Stimulated activated CD4-positive, alpha-beta T cell treated with anti-CD3 and anti-CD28 coated beads, Interleukin-15, amount 100 ng/mL, for 48 hours (primary cell): Measurements from ENCODE around the gene PDXK.

Experiments
- DNase-seq, 2 donors: peaks; one replicate each; pipeline ENCODE4 v3.0.0-alpha.2; 2020; ENCODE audit warnings: low read depth in 2 of 2

The PDXK gene

DNA sequence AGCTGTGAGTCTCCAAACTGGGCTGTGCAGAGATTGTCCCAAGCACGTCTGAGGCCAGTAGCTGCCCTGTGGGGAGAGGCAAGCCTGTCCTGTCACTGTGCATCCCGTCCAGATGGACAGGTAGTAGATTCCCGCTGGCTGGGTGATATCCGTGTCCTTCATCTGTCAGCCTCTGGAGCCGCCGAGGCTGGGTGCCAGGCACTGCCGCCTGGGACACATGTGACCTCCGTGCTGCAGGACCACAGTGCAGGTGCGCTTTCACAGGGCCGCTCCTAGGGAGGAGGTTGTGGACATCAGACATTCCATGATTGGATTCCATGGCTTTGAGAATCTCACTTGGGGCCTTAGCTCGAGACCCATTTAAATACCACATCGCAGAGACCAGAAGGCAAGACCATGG is 4.7 kb downstream of the PDXK start:
- no peak for DNase-seq

DNA sequence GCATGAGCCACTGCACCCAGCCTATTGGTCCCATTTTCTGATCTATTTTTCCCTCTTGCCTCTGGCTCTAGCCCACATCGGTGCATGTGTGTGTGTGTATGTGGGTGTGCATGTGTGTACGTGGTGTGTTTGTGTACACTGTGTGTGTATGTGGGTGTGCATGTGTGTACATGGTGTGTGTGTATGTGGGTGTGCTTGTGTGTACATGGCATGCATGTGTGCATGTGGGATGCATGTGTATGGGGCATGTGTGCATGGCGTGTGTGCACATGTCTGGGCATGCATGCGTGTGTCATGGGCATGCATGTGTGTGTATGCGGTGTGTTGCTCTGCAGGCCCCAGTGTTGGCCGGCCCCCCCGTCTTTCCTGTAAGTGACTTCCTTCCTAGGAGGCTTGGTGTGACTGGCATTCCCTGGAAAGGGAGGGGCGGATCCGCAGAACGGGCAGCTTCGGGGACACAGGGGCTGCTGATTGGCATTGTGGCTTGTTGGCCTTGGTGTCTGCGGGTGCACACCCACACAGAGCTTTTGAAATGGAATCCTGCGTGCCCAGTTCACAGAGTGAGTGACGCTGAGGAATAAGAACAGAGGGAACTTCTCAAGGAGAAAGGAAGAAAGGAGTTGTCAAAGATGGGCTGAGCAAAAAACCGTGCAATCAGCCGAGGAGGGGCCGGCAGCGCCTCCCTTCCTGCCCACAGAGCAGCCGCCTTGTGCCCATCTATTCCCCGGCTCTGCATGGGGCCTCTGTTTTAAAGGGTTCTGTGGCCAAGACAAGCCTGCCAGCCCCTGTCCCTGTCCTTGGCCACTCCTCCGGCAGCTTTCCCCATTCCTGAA is 8.0 kb downstream of the PDXK start:
- DNase-seq: no peak

DNA sequence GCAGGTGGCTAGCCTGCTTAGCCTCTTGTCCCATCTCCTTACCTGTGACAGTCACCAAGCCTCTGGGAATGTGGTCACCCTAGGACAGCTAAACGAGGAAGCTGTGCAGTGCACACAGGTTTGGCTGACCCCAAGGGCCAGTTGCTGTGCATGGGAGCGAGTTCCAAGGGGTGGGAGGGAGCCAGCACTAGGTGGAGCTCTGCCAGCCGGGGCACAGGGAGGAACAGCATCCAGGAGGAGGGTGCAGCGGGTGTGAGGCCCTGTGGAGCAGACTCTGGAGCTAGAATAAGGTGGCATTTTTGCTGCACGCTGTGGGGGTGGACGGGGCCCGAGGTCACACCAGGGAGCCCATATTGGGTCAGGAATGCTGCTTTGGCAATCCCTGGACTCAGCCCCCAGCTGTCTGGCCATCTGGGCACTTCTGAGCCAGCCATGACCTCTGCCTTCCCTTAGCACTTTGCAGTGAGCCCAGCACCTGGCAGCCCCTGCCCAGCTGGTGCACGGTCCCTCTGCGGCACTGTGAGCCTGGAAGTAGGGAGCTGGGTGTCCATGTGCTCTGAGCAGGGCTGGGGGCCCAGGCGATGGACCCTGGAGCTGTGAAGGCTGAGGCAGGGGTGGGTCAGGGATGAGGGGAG is 8.7 kb downstream of the PDXK start:
- DNase-seq: no peak

DNA sequence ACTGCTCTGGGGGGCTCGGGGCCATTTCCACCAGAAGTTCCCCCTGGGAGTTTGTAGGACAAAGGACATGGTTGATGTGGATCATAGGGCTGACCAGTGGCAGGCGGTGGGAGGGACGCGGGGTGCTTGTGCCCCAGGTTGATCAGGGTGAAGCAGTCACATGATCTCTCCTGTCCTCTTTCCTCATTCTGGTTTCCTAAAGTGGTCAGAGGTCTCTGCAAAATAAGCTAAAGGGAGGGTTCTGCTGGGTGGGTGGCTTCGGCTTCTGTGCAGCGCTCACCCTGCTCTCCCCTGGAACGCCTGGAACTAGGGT is 9.2 kb downstream of the PDXK start:
- DNase-seq: no peak

DNA sequence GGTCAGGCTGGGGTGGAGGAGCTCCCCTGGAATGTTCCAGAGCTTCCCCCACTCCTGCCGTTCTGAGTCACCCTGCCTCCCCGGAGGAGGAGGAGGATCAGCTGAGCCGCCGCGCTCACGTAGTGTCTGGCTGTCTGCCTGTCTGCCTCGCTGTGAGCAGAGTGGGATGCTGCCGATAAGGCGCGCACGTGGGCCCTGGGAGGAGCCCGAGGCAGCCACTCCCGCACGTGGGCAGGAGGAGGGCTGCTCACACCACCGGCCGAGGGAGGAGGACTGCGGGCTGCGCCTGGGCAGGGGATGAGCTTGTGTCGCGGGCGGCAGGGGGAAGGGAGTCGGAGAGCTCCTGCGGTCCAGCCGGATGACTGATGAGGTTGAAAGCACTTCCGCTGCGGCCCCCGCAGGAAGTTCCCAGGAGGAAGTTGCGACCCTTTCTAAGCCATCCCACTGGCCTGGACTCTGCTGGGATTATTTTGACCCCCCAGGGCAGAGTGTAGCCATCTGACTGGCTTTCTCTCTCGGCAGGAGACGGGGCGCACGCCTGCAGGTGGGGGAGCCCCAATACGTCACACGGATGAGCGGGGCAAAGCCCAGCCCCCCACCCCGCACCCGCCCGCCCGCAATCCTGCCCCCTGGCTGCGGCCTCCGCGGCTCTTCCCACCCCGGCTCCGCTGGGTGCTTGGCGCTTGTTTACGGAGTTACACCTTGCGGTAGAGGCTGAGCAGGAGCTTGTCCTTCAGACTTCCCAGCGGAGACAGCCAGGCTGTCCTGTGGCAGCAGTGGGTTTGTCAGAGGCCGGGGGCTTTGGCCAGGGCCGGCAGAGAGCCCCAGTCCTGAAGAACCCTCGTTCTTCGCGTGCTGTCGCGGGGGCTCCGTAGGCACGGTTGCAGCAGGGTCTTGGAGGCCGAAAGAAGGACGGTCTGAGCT is 9.8 kb downstream of the PDXK start:
- DNase-seq: peak; percentile 75

DNA sequence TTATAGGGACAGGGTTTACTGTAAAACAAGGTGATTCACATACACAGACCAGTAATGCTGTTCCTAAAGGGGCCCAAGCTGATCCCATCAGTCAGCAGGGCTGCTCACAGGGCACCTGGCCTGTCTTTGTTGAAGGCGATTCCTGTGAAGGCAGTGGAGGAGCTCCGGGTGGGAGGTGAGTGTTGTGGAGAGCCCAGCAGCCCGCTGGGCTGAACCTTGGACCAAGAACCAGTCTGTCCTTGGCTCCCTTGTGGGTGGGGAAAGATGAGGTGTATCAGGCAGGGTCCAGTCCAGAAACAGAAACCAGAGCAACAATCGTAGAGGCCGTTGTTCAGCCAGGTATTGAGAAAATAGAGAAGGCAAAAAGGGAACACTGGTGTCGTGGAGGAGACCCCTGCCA is 12.5 kb downstream of the PDXK start:
- DNase-seq: no peak

DNA sequence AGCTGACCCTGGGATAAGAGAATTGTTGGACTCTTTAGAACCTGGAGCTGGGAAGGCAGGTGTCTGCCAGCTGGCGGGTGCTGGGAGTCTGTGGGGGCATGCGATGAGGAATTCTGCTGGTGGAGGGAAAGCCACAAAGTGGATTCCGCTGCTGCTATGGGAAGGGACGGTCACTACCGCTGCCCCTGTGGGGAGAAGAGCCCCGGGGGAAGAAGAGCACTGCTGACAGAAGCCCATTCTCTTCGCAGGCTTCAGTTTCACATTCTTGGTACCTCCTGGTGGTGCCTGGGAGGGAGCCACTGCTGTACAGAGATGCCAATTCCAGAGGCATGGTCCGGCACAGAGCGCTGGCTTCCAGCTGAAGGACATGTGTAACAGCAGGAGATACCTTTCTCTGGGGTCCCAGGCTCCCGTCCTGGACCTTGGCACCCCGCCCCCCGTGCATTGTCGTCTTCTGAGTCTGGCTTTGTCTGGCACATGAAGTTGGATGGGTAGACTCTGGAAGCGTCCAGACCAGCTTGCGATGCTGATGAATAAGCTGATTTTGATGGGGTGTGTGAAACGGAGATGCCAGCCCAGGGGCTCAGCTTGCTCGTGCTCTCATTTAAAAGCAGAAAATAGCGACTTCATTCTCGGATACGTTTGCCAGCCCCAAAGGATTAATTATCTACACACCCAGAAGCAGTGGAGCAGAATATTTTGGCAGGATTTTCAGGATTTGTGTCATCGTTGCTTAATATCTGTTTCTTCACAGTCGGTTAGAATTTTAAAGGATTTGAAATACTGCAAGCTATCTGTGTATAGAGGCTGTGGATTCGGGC is 13.2 kb downstream of the PDXK start:
- DNase-seq: no peak

DNA sequence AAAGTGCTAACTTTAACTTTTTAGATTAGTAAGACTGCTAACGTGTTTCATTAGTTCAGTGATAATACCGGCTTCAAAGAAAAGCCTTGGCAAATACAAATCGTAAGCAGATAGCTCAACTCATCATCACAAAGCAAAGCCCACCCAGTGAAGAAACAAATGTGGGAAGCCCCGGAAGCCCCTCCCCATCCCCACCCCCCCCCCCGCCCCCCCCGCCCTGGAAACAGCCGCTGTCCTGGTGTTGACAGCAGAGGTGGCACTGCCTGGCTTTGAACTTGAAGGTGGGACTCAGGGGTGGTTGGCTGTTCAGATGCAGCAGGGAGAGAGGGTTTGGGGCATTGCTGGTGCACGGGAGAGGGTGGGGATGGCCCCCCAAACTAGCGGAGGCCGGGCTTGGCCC is 14.1 kb downstream of the PDXK start:
- no peak for DNase-seq

DNA sequence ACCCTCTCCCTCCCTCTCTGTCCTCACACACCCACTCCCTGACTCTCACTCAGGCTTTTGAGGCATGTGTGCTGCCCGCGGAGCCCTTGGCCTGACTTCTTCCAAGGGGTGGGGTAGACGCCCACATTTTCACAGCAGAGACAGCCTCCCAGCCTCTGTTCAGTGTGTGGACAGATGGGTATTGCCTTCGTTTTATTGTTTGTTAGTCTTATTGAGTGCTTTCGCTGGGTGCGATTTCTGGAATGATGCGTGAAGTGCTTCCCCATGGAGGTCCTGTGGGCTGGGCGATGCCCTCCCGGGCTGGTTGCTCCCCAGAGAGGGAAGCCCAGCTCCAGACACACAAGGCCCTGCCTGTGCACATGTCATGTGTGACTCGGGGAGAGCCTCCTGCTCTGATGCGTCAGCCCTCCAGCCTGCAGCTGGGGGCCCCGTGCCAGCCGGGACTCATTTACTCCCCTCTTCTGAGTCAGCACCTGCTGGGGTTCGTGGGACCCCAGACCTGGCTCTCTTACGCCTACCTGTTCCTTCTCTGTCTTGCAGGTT is 14.7 kb downstream of the PDXK start:
- peak in 1 of 2 donors; percentile 38 for DNase-seq

DNA sequence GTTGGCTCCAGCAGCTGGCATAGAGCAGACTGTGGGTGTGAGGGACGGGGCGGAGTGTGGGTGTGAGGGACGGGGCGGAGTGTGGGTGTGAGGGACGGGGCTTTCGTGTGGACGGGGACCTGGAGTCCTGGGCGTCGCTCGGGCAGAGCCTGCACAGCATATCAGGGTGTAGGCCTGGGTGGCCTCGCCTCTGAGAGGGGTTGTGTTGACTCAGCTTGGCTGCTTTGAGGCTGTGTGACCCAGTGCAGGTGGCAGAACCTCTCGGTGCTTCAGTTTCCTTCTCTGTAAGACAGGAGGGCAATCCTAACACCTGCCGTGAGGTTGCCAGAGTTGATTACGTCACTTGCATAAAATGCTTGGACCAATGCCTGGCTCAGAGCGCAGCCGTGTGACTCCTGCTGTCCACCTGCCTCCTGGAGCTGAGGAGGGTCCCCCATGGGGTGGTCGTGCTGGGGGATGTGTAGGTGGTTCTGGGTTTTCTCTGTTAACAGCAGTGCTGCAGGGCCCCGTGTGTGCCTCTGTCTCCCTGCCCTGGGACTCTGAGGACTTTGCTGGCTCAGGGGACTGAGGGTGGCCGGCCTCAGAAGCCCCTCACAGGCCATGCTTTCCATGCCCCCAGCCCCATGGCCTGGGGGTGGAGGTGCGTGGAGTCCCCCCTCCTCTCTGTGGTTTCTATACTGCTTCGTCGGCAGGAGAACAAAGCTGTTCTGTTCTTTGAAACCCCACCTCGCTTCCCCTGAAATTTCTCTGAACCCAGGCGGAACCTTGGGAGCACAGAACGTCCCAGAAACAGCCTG is 15.4 kb downstream of the PDXK start:
- peak in 1 of 2 donors; percentile 22 for DNase-seq

DNA sequence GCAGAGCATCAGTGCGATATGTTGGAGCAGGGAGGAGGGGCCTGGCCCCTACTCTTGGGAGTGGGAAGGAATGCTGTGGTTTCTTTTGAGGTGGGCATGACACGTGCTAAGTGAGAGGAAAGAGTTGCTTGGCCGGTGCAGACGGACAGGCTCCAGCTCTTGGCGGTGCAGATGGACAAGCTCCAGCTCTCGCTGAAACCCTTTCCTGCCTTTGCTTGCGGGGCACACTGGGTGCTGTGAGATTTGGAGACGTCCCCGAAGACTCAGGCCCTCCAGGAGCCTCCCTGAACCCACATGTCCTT is 15.9 kb downstream of the PDXK start:
- no peak for DNase-seq

DNA sequence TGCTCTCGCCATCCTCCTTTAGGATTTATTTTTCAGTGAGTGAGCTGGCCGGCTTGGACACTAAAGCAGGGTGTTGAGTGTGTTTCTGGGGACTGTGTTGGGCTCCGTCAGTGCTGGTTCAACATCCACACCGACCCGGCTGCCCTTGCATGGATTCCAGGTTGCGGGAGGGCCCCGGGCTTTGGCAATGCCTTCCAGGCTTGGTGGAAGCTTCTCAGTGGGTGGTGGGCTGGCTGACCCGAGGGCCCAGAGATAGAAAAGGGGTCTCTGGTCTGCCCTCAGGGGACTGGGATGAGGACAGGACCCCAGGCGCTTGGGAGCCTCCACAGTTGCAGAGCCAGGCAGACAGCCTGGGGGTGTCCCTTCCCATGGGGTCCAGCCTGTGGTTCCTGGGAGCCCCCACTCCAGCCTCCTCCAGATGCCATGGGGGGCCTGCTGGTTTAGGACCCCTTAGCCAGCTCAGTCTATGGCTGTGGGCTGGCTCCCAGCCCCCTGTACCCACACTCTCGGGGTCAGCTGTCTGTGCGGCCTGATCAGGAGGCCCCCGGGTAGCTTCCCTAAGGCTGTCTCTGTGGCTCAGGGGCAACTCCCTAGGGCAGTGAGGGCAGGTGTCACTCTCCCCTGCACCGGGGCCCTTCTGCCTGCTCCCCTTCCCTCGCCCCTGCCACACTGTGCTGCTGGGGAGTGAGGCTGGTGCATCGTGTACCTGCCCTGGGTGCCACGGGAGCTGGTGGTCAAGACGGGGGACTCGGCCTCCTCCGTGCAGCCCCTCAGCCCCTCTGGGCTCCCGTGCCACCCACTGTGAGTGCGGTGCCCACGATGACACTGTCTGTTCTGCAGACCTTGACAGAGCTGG is 16.5 kb downstream of the PDXK start:
- DNase-seq: no peak

DNA sequence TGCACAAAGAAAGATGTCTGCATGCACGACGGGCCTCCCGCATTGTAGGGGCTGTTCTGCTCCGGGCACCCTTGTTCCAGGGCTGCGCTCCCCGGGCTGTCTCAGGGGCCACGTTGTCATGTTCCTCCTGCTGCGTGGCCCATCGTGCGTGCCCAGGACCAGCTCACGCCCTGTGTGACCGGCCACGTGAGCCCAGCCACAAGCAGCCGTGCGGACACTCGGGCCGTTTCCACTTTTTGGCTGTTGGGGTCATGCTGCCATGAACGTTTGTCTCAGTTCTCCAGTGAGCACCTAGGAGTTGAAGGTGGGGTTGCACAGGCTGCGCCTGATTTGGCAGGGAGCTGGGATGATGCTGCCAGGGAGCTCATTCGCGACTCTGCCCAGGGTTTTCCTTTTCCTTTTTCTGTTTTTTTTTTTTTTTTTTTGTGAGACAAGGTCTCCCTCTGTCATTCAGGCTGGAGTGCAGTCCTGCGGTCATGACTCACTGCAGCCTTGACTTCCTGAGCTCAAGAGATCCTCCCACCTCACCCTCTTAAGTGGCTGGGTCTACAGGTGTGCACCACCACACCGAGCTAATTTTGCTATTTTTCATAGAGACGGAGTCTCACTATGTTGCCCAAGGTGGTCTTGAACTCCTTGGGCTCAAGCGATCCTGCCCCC is 17.4 kb downstream of the PDXK start:
- no peak for DNase-seq

DNA sequence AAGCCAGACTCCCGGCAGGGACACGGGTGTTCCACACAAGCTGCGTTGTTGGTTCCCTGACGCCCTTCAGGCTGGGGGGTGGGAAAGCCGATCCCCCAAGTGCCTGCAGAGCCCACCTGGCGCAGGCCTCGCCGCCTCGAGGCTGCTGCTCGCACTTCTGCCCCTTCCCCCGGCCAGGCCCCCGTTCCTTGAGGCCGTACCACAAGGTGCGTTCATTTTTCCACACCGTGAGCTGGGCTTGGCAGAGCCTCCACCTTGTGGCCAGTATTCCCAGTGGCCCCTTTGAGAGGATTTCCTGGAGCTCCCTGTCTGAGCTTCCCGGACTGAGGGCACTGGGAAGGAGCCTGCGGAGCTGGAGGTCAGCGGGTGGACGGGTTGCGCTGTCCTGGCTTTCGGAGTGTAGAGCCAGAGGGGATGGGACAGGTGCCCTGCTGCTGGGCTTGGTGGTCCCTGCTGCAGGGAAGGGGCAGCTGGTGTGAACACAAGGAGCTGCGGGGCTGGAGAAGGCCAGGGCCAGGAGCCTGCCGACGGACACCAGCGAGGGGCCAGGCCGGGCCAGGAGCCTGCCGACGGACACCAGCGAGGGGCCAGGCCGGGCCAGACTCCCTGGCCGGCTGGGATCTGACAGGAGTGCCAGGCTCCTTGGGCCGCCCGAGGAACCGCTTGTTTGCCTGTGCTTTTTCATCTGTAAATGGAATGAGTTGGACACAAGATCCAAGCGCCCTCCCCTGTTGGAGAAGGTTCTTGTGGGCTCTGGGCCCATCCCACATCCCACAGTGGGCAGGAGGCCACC is 18.4 kb downstream of the PDXK start:
- DNase-seq: no peak

DNA sequence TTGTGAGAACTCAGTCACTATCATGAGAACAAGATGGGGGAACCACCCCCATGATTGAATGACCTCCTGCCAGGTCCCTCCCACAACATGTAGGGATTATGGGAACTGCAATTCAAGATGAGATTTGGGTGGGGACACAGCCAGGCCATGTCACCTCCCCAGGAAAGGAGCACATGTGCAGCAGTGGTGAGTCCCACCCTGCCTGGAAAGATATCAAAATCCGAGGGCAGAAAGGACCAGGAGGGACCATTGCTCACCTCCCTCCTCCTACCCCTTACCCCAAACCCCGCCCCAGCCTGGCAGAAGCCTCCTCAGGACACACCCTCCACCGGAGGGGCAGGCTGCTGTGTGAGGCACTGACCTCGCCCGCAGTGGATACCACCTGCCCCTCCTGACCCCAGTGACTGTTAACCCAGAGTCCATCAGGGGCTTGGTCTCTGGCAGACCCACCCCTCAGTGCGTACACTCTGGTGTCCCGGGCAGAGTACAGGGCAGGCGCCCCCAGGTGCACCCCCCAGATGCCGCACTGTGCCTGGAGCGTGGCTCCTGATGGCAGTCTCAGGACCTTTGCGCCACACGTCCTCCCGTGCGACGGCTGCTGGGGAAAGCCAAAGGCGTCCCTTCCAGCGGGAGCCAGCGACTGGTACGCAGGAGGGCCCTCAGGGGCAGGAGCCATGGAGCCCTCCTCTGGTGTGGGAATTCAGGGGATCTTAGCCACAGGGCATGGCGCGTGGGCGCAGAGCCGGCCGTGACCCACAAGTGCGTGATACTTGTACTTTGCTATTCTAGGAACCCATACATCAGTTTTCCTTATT is 20.9 kb downstream of the PDXK start:
- no peak for DNase-seq

DNA sequence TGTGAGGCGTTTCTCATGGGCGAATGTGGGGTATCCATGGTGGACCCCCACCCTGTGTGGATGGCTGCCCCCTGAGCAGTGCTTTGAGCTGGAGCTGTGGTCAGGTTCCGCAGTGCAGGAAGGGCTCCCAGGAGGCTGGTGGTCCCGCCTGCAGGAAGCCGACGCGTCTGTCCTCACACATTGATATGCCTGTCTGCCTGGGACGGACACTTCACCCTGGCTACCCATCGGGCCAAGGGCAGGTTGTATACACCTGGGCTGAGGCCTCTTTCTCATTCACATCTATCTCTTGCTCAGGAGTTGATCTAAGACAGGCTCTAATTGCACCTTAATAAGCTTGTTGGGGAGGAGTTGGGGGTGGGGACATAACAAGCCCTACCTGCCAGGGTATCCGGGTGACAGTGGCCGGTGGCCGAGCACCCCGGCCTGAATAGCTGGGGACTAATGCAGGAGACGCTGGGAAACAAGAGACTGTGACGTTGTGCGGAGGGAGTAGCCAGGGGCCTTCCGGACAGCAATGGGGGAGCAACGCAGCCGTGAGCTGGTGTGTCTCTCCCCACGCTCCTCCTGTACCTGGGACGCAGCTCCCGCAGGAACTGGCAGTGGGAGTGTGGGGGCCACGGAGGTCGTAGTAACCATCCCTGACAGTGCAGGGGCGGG is 21.7 kb downstream of the PDXK start:
- no peak for DNase-seq
